Measurements from ENCODE around the gene KRT35. TPM values are rescaled to one million over a fixed set of nuclear protein-coding genes. Genes with fewer than 3 reads are reported as not detected.

The KRT35 gene
- total RNA-seq, 1 experiment from 2014 or later, result not detected

DNA sequence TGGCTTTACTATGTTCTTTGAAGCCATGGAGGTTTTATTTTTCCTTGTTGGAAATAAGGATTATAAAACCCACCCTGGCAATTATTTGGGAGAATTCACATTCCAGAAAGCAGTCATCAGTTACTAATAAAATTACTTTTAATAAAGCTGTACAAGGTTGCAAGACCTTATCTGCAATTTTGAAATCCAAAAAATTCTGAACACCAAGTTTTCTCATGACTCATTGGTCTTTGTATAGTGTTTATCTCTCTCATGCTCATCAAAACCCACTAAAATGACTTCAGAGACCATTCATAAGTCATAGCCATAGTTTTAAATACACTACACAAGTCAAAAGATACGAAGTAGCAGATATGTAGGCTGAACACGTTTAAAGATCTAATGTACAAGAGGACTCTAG lies 34.1 kb downstream of the KRT35 start:
- BruUV-seq (replicated peaks), result no TSS peak
- Mint-ChIP-seq H3K36me3 (ENCODE audit: insufficient read depth, unreplicated experiment) (no peaks in the 10 kb centered on the region), H3K4me1 (ENCODE audit: low read depth, unreplicated experiment) (no peaks in the 10 kb centered on the region), H3K27me3 (ENCODE audit: unreplicated experiment) (peaks cover 22% of the 10 kb centered on the region), H3K9me3 (ENCODE audit: low read depth, unreplicated experiment) (peaks cover 13% of the 10 kb centered on the region), H3K4me3 (ENCODE audit: low read depth, unreplicated experiment) (no peak overlapping the region), H3K27ac (ENCODE audit: unreplicated experiment) (no peak overlapping the region)
- TF ChIP-seq, protein P1, sequence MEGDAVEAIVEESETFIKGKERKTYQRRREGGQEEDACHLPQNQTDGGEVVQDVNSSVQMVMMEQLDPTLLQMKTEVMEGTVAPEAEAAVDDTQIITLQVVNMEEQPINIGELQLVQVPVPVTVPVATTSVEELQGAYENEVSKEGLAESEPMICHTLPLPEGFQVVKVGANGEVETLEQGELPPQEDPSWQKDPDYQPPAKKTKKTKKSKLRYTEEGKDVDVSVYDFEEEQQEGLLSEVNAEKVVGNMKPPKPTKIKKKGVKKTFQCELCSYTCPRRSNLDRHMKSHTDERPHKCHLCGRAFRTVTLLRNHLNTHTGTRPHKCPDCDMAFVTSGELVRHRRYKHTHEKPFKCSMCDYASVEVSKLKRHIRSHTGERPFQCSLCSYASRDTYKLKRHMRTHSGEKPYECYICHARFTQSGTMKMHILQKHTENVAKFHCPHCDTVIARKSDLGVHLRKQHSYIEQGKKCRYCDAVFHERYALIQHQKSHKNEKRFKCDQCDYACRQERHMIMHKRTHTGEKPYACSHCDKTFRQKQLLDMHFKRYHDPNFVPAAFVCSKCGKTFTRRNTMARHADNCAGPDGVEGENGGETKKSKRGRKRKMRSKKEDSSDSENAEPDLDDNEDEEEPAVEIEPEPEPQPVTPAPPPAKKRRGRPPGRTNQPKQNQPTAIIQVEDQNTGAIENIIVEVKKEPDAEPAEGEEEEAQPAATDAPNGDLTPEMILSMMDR (IDR thresholded peaks at IDR 0.05; ENCODE audit: unreplicated experiment), result no peak
- DNase-seq, result no peak
- CTCF ChIA-PET, result interaction anchor here (1.1 to 1.6 kb wide), 2 partner anchors 29 to 102 kb away, joined by 3 to 7 read pairs; no protein-coding TSS in a partner anchor
- intact Hi-C loops (cut with micrococcal nuclease; ENCODE audit: unreplicated experiment), result no loop called here

DNA sequence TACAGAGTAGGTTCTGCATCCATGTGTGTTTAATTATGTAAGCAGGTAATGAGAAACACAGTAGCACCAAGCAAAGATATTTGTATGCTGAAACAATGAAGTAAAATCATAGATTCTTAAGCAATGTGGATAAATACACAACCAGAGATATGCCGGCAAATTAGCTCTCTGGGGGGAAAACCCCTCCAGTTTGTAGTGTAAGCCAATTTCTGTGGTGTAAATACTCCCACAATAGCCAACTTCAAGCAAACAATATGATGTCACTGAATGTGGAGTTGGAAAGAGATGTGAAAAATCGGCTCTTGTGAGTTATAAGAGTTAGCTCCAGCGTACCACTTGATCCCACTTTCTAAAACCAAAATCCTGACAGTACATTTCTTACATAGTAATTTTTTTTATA lies 36.3 kb downstream of the KRT35 start:
- intact Hi-C loops (cut with micrococcal nuclease; ENCODE audit: unreplicated experiment), result no loop called here
- TF ChIP-seq, protein P1 (IDR thresholded peaks at IDR 0.05; ENCODE audit: unreplicated experiment), result no peak
- no peak for DNase-seq
- Mint-ChIP-seq H3K4me1 (ENCODE audit: low read depth, unreplicated experiment) (peaks cover under 1% of the 10 kb centered on the region), H3K36me3 (ENCODE audit: insufficient read depth, unreplicated experiment) (no peaks in the 10 kb centered on the region), H3K4me3 (ENCODE audit: low read depth, unreplicated experiment) (no peak overlapping the region), H3K27ac (ENCODE audit: unreplicated experiment) (no peak overlapping the region), H3K9me3 (ENCODE audit: low read depth, unreplicated experiment) (no peaks in the 10 kb centered on the region), H3K27me3 (ENCODE audit: unreplicated experiment) (peaks cover 22% of the 10 kb centered on the region)
- CTCF ChIA-PET, result no interaction called here
- BruUV-seq (replicated peaks), result no TSS peak

DNA sequence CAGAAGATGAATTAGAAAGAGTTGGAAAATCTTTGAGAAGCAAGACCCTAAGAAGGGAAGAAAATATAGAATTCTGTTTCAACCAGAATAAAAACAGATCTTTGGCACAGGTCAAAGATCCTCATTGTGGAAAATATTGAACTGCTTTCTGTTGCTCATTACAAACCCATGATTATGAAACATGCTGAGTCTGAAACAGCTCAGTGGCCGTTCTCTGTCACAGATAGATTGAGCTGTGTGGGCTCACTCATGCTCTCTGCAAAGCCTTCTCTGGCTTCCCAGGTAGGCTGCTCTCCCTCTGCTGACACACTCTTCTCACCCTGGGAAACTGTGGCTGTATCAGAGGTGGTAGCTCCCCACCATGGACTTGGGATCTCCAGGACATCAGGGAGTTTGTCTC lies 36.8 kb downstream of the KRT35 start:
- TF ChIP-seq, protein P1 (IDR thresholded peaks at IDR 0.05; ENCODE audit: unreplicated experiment), result no peak
- H3K4me3 Mint-ChIP-seq (ENCODE audit: low read depth, unreplicated experiment), result no peak overlapping the region
- H3K36me3 Mint-ChIP-seq (ENCODE audit: insufficient read depth, unreplicated experiment), result no peaks in the 10 kb centered on the region
- peaks cover 22% of the 10 kb centered on the region for H3K27me3 Mint-ChIP-seq (ENCODE audit: unreplicated experiment)
- DNase-seq, result no peak
- intact Hi-C loops (cut with micrococcal nuclease; ENCODE audit: unreplicated experiment), result no loop called here
- no peak overlapping the region for H3K27ac Mint-ChIP-seq (ENCODE audit: unreplicated experiment)
- CTCF ChIA-PET, result no interaction called here
- H3K9me3 Mint-ChIP-seq (ENCODE audit: low read depth, unreplicated experiment), result no peaks in the 10 kb centered on the region
- peaks cover 6% of the 10 kb centered on the region for H3K4me1 Mint-ChIP-seq (ENCODE audit: low read depth, unreplicated experiment)
- no TSS peak for BruUV-seq (replicated peaks)

DNA sequence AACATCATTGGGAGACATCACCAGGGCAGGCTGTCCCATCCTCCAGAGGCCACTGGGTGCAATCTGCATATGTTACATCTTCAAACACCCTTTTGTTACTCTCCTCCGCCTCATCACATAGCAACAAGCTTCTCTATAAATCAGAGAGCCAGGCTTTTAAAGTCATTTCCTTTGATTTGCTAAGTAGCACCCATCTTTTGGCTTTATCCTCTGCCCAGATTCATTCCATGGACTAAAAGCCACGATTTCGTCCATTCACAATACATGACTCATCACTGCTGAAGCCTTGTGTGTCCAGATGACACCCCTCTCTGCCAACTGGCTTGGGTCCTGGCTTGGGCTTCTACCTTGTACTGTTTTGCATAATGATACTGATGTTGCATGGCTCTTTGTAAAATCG lies 38.2 kb downstream of the KRT35 start:
- Mint-ChIP-seq H3K4me1 (ENCODE audit: low read depth, unreplicated experiment) (peaks cover 8% of the 10 kb centered on the region), H3K9me3 (ENCODE audit: low read depth, unreplicated experiment) (no peaks in the 10 kb centered on the region), H3K36me3 (ENCODE audit: insufficient read depth, unreplicated experiment) (no peaks in the 10 kb centered on the region), H3K4me3 (ENCODE audit: low read depth, unreplicated experiment) (no peak overlapping the region), H3K27me3 (ENCODE audit: unreplicated experiment) (peaks cover 22% of the 10 kb centered on the region), H3K27ac (ENCODE audit: unreplicated experiment) (no peak overlapping the region)
- TF ChIP-seq, protein P1 (IDR thresholded peaks at IDR 0.05; ENCODE audit: unreplicated experiment), result no peak
- no peak for DNase-seq
- intact Hi-C loops (cut with micrococcal nuclease; ENCODE audit: unreplicated experiment), result no loop called here
- CTCF ChIA-PET, result interaction anchor here (1.0 kb wide), 1 partner anchor 25 kb away, joined by 3 read pairs; no protein-coding TSS in a partner anchor
- BruUV-seq (replicated peaks), result no TSS peak

Measured in Calu3 (cell line).